K562 (cell line): ENCODE measurements around the gene TMEM43. TPM values are rescaled to one million over a fixed set of nuclear protein-coding genes. Genes with fewer than 3 reads are reported as not detected.

ENCODE experiments used
- MTA3 ChIP-seq: fragments of 450-650 bp; formaldehyde crosslinking; IDR thresholded peaks from 2 replicates; pipeline ENCODE4 v1.6.1; 2017; ENCODE audit warnings: mild to moderate bottlenecking, borderline replicate concordance
- MYBL2 ChIP-seq, 2 experiments: fragments of 450-650 bp in 1 of 2; sonication (generic) in 1 of 2; formaldehyde crosslinking in 1 of 2; IDR thresholded peaks; 2 replicates each; pipeline versions ENCODE4 v1.6.1 to v1.8.1; 2017 to 2022; ENCODE audit warnings: borderline replicate concordance in 1 of 2, inconsistent platforms in 1 of 2, low read depth in 1 of 2, mild to moderate bottlenecking in 1 of 2, missing genetic modification reagents in 1 of 2, moderate library complexity in 1 of 2
- NEUROD1 ChIP-seq: fragments of 150-350 bp; IDR thresholded peaks from 2 replicates; pipeline ENCODE4 v1.6.1; 2014; ENCODE audit warnings: borderline replicate concordance, low read length, low read depth; ENCODE audit not compliant: partially characterized antibody
- NR4A1 ChIP-seq, 2 experiments: fragments of 250-450 bp in 1 of 2; fragments of 450-650 bp in 1 of 2; sonication (Bioruptor Pico) in 1 of 2; IDR thresholded peaks; 2 replicates each; pipeline versions ENCODE4 v1.4.0 to v1.6.1; 2016 to 2020; ENCODE audit warnings: mild to moderate bottlenecking in 2 of 2, missing compliant biosample characterization in 1 of 2, missing genetic modification characterization in 1 of 2, moderate library complexity in 1 of 2
- ZBTB7A ChIP-seq: IDR thresholded peaks from 2 replicates; pipeline ENCODE4 v1.6.1; 2011; ENCODE audit warnings: low read depth, mild to moderate bottlenecking, low read length, moderate library complexity, borderline replicate concordance; ENCODE audit not compliant: control insufficient read depth
- ZNF347 ChIP-seq: fragments of 450-650 bp; formaldehyde crosslinking; IDR thresholded peaks from 2 replicates; pipeline ENCODE4 v1.4.0; 2020; ENCODE audit warnings: low read depth, mild to moderate bottlenecking, moderate library complexity
- polyA plus RNA-seq, 8 experiments: library from polyadenylated mRNA; depleted of rRNA in 4 of 8; stranded (reverse) in 5 of 8; unstranded in 3 of 8; fragments of >200 nt; fragmentation: Nextera tagmentation in 2 of 8; fragmentation: Illumina TruSeq in 1 of 8; extraction: Ambion mirVana in 2 of 8; extraction: Trizol in 1 of 8; gene quantifications; 2 replicates each; pipeline versions ENCODE4 v1.2.1 to v1.2.3, GENCODE V29; 2011 to 2014; ENCODE audit warnings: inconsistent platforms in 1 of 8, missing spikeins in 1 of 8
- total RNA-seq, 7 experiments: library from RNA; depleted of rRNA in 6 of 7; stranded (reverse); fragments of >200 nt in 6 of 7; fragmentation: Illumina TruSeq in 2 of 7; extraction: Trizol in 2 of 7; gene quantifications; 2 replicates each; pipeline versions ENCODE4 v1.2.1 to v1.2.3, GENCODE V29; 2011 to 2021; ENCODE audit warnings: low replicate concordance in 1 of 7
- TF ChIP-seq, protein P1 (sequence below), 2 experiments: fragments of 200-800 bp in 1 of 2; sonication (Bioruptor generic) in 1 of 2; sonication (generic) in 1 of 2; formaldehyde crosslinking in 1 of 2; IDR thresholded peaks in 1 of 2; conservative IDR thresholded peaks in 1 of 2; 2 replicates each; pipeline versions ENCODE4 v1.5.0 to v1.6.1; 2016 to 2020; ENCODE audit warnings: missing compliant biosample characterization in 1 of 2, missing genetic modification characterization in 1 of 2, missing genetic modification reagents in 1 of 2
- TF ChIP-seq, protein P2 (sequence below): fragments of 250-450 bp; sonication (Bioruptor Pico); IDR thresholded peaks from 2 replicates; pipeline ENCODE4 v1.5.0; 2020; ENCODE audit warnings: mild to moderate bottlenecking
- TF ChIP-seq, protein P3 (sequence below): fragments of 450-650 bp; IDR thresholded peaks from 2 replicates; pipeline ENCODE4 v1.6.1; 2017; ENCODE audit warnings: antibody characterized with exemption, mild to moderate bottlenecking
- TF ChIP-seq, protein P4 (sequence below), 2 experiments: fragments of 450-650 bp; IDR thresholded peaks; 2 replicates each; pipeline ENCODE4 v1.6.1; 2018; ENCODE audit warnings: mild to moderate bottlenecking in 2 of 2, low read depth in 1 of 2; ENCODE audit not compliant: partially characterized antibody in 2 of 2

The TMEM43 gene
- total and polyA plus RNA-seq, 9 of the 15 experiments (the other 6 are each of a cell fraction or from before 2014, with no cell fraction given): 16.7 to 46.1 (median 35.7) TPM

DNA sequence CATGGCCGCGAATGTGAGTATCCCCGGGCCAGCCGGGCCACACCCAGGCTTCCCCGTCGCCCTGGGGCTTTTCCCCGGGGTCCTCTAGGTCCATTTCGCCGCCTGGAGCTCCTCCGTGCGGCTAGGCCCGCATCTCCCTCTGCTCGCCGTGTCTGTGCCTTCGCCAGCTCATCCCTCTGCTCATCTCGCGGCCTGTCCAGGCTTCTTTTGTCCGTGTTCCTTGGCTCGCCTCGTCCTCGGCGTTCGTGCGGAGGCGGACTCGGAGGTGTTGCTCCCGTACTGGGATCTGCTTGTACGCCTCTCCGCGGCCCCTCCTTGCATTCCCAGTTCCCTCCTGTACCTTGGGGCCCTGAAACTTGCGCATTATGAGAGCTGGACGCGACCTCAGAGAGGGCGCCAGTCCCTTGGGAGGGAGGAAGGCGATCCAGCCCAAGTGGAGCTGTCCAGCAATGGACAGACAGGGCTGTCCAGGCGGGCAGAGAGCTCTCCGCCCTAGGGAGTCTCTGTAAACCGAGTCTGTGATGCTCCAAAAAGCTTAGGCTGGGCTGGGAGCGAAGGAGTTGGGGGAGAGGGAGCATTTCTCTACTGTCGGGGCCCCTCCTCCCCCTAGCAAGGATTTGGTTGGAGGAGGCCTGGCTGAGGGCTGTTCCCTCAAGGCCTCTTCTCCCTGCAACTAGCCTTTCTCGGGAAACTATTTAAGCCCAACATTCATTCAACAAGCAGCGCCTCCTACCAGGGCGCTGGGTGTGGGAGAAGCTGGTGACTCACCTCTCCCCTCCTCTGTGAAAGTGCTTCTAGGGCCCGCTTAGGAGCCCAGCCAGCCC lies 553 bp downstream of the TMEM43 start (continued):
- TF ChIP-seq NR4A1 (CRISPR knock-in tag; IDR thresholded peaks at IDR 0.05) (0 out of 2 replicates have a peak, but pooled peaks have one; percentile 46), NR4A1 (tag; IDR thresholded peaks at IDR 0.05) (peak; percentile 79), MYBL2 (IDR thresholded peaks at IDR 0.05; ENCODE audit: low read depth) (no peak), MYBL2 (CRISPR knock-in tag; IDR thresholded peaks at IDR 0.05; ENCODE audit: borderline replicate concordance) (no peak), ZBTB7A (peak; percentile 17; the same call in 1 of the 2 replicates), NEUROD1 (no peak), MTA3 (0 out of 2 replicates have a peak, but pooled peaks have one; percentile 62), ZNF347 (CRISPR knock-in tag) (no peak)
- TF ChIP-seq, protein P1, sequence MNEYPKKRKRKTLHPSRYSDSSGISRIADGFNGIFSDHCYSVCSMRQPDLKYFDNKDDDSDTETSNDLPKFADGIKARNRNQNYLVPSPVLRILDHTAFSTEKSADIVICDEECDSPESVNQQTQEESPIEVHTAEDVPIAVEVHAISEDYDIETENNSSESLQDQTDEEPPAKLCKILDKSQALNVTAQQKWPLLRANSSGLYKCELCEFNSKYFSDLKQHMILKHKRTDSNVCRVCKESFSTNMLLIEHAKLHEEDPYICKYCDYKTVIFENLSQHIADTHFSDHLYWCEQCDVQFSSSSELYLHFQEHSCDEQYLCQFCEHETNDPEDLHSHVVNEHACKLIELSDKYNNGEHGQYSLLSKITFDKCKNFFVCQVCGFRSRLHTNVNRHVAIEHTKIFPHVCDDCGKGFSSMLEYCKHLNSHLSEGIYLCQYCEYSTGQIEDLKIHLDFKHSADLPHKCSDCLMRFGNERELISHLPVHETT (CRISPR knock-in tag; conservative IDR thresholded peaks at IDR 0.05 in 1 of 2, IDR thresholded peaks at IDR 0.05 in 1 of 2): peak in 1 of 2 experiments; percentile 93; a peak in 1 of 4 replicates
- TF ChIP-seq, protein P2, sequence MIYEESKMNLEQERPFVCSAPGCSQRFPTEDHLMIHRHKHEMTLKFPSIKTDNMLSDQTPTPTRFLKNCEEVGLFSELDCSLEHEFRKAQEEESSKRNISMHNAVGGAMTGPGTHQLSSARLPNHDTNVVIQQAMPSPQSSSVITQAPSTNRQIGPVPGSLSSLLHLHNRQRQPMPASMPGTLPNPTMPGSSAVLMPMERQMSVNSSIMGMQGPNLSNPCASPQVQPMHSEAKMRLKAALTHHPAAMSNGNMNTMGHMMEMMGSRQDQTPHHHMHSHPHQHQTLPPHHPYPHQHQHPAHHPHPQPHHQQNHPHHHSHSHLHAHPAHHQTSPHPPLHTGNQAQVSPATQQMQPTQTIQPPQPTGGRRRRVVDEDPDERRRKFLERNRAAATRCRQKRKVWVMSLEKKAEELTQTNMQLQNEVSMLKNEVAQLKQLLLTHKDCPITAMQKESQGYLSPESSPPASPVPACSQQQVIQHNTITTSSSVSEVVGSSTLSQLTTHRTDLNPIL (CRISPR knock-in tag): no peak
- TF ChIP-seq, protein P3, sequence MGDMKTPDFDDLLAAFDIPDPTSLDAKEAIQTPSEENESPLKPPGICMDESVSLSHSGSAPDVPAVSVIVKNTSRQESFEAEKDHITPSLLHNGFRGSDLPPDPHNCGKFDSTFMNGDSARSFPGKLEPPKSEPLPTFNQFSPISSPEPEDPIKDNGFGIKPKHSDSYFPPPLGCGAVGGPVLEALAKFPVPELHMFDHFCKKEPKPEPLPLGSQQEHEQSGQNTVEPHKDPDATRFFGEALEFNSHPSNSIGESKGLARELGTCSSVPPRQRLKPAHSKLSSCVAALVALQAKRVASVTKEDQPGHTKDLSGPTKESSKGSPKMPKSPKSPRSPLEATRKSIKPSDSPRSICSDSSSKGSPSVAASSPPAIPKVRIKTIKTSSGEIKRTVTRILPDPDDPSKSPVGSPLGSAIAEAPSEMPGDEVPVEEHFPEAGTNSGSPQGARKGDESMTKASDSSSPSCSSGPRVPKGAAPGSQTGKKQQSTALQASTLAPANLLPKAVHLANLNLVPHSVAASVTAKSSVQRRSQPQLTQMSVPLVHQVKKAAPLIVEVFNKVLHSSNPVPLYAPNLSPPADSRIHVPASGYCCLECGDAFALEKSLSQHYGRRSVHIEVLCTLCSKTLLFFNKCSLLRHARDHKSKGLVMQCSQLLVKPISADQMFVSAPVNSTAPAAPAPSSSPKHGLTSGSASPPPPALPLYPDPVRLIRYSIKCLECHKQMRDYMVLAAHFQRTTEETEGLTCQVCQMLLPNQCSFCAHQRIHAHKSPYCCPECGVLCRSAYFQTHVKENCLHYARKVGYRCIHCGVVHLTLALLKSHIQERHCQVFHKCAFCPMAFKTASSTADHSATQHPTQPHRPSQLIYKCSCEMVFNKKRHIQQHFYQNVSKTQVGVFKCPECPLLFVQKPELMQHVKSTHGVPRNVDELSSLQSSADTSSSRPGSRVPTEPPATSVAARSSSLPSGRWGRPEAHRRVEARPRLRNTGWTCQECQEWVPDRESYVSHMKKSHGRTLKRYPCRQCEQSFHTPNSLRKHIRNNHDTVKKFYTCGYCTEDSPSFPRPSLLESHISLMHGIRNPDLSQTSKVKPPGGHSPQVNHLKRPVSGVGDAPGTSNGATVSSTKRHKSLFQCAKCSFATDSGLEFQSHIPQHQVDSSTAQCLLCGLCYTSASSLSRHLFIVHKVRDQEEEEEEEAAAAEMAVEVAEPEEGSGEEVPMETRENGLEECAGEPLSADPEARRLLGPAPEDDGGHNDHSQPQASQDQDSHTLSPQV: no peak
- TF ChIP-seq, protein P4, sequence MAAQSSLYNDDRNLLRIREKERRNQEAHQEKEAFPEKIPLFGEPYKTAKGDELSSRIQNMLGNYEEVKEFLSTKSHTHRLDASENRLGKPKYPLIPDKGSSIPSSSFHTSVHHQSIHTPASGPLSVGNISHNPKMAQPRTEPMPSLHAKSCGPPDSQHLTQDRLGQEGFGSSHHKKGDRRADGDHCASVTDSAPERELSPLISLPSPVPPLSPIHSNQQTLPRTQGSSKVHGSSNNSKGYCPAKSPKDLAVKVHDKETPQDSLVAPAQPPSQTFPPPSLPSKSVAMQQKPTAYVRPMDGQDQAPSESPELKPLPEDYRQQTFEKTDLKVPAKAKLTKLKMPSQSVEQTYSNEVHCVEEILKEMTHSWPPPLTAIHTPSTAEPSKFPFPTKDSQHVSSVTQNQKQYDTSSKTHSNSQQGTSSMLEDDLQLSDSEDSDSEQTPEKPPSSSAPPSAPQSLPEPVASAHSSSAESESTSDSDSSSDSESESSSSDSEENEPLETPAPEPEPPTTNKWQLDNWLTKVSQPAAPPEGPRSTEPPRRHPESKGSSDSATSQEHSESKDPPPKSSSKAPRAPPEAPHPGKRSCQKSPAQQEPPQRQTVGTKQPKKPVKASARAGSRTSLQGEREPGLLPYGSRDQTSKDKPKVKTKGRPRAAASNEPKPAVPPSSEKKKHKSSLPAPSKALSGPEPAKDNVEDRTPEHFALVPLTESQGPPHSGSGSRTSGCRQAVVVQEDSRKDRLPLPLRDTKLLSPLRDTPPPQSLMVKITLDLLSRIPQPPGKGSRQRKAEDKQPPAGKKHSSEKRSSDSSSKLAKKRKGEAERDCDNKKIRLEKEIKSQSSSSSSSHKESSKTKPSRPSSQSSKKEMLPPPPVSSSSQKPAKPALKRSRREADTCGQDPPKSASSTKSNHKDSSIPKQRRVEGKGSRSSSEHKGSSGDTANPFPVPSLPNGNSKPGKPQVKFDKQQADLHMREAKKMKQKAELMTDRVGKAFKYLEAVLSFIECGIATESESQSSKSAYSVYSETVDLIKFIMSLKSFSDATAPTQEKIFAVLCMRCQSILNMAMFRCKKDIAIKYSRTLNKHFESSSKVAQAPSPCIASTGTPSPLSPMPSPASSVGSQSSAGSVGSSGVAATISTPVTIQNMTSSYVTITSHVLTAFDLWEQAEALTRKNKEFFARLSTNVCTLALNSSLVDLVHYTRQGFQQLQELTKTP (IDR thresholded peaks at IDR 0.05; ENCODE audit: low read depth in 1 of 2, partially characterized antibody in 2 of 2): peak in 1 of 2 experiments; percentile 97
